Lower leg skin (tissue), 3 donors: ENCODE results near the gene SMARCE1.

ENCODE experiments used
- CTCF ChIP-seq, 3 donors: fragments of 450-650 bp; IDR thresholded peaks; one replicate each; pipeline ENCODE4 v1.5.1; 2016; ENCODE audit warnings: antibody characterized with exemption in 3 of 3, mild to moderate bottlenecking in 3 of 3, moderate library complexity in 2 of 3
- POLR2A ChIP-seq, 2 donors: fragments of 450-650 bp; IDR thresholded peaks; one replicate each; pipeline ENCODE4 v1.6.1; 2016 to 2017; ENCODE audit warnings: antibody characterized with exemption in 2 of 2, mild to moderate bottlenecking in 1 of 2, moderate library complexity in 1 of 2

- TF ChIP-seq CTCF (IDR thresholded peaks at IDR 0.05) = no peak
- no peak for TF ChIP-seq POLR2A (IDR thresholded peaks at IDR 0.05)
Measured at GRCh38 chr17:40621019-40621418, 26.6 kb downstream of the SMARCE1 start.
